Retinal pigment epithelial cell (primary cell): ENCODE measurements around the gene GCLM.
"Not testable (repeated sequence)": the region's sequence is repeated elsewhere in the genome, so short reads cannot be mapped to it uniquely, and the experiment has no call there.

Experiments used
- DNase-seq: peaks from one replicate; pipeline ENCODE4 v3.0.0-alpha.2; 2010; ENCODE audit warnings: low read depth
- H3K4me3 ChIP-seq: 2 replicates; pipeline ENCODE4 v1.5.1; 2011; ENCODE audit warnings: mild to moderate bottlenecking, low read length, control low read depth, moderate library complexity
- TF ChIP-seq, protein P1 (sequence below): conservative IDR thresholded peaks from 2 replicates; pipeline ENCODE4 v1.5.1; 2011; ENCODE audit warnings: low read depth, low read length, control low read depth, inconsistent platforms

GCLM gene, protein sequence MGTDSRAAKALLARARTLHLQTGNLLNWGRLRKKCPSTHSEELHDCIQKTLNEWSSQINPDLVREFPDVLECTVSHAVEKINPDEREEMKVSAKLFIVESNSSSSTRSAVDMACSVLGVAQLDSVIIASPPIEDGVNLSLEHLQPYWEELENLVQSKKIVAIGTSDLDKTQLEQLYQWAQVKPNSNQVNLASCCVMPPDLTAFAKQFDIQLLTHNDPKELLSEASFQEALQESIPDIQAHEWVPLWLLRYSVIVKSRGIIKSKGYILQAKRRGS

DNA sequence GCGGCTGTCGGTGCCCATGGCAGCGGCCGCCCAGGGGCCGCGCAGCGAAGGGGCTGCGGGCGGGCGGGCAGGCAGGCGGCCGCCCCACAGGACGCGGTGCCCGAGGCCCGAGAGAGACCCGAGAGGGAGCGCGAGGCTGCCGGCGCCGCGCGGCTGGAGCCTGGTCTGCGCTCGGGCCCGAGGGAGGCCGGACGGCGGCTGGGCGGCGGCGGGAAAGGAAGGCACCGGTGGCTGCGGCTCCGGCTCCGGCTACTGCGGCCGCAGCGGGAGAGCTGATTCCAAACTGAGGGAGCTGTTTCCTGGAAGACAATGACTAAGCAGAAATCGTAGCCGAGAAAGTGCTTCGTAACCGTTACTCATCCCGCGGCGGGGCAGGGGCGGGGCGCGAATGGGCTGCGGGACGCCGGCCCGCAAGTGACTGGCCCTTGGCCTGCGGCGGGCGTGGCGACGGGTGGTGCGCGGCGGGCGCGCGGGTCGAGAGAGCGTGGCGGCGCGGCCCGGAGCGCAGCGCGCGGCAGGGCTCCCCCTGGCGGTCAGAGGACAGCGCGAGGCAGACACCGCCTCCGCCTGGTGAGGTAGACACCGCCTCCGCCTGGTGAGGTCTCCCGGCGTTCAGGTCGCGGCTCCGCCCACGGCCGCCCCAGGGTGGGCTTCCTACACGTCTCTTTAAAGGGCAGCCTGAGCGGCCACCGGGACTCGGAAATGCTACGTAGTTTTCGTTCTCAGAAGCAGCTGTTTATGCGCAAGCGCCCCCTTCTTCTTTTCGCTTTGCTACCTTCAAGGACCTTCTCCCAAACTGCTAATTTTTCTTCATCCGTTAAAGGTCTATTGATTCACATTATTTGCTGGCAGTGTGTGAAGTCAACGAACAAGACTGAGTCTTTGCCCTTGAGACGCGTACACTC, at the start of gene GCLM:
Gene GCLM, minus strand, starts transcription at position 285 of the 905 bp plus-strand sequence. Its CDS starts 267 bp downstream, at position 18.
- TF ChIP-seq, protein P1, sequence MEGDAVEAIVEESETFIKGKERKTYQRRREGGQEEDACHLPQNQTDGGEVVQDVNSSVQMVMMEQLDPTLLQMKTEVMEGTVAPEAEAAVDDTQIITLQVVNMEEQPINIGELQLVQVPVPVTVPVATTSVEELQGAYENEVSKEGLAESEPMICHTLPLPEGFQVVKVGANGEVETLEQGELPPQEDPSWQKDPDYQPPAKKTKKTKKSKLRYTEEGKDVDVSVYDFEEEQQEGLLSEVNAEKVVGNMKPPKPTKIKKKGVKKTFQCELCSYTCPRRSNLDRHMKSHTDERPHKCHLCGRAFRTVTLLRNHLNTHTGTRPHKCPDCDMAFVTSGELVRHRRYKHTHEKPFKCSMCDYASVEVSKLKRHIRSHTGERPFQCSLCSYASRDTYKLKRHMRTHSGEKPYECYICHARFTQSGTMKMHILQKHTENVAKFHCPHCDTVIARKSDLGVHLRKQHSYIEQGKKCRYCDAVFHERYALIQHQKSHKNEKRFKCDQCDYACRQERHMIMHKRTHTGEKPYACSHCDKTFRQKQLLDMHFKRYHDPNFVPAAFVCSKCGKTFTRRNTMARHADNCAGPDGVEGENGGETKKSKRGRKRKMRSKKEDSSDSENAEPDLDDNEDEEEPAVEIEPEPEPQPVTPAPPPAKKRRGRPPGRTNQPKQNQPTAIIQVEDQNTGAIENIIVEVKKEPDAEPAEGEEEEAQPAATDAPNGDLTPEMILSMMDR: peak; percentile 72
- H3K4me3 ChIP-seq: peak within 1 kb of the TSS; percentile 79
- peak; percentile 66 for DNase-seq

DNA sequence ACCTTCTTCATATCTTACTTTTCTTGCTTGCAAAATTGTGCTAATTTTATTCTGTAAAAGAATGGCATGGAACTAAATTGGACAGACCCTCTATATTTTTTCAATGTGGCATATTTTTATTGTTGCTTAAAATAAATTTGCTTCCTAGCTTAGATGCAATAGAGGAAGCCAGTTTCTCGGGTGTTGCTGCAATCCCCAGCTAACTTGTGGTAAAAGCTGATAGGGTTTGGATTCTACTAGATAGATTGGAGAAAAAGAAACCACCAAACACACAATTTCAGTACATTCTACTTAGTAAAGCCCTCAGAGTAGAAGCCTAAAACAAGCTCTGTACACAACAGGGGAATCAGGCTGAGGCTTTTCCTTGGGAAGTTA, 49.5 kb upstream of the GCLM start:
- TF ChIP-seq, protein P1: no peak
- no peak for DNase-seq
- H3K4me3 ChIP-seq: no peak overlapping the region

DNA sequence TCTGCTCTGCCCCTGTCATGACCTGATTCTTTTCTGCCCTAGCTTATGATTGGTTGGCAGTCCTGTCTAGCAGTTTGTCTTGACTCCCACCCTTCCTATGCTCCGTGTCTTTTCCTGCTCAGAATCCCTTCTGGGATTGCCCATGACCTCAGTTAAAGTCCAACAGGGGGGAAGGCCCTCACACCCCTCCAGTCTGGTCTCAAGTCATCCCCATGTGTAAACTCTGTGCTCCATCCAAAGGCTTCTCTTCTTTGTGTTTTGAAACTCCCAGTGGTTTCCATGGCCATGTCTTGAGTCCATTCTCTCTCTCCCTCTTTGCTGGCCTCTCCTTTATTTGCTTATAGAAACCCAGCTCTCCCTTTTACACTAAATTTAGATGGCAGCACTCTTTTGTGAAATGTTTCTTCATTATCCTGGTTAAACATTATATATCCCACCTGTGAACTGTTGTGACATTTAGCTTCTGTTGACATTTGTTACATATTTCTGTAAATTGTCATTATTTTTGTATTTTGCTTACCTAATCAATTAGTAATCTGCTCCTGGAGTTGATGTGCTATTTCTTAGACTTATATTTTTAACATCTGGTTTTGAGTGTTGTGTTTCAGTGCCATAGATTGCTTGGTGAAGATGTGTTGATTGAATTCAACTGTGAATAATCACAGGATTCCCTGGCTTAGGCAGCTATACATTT, 48.9 kb upstream of the GCLM start:
- TF ChIP-seq, protein P1: no peak
- DNase-seq: no peak
- H3K4me3 ChIP-seq: no peak overlapping the region

DNA sequence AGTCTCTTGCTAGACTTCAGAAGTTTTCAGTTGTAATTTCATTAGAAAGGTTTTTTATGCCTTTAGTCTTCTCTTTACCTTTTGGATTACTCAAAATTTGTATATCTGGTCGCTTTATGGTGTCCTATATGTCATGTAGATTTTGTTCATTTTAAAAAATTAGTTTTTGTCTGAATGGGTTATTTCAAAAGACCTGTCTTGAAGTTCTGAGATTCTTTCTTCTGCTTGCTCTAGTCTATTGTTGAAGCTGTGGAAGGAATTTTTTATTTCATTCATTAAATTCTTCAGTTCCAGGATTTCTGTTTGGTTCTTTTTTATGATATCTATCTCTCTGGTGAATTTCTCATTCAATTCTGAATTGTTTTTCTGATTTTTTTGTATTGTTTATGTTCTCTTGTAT, 46.5 kb upstream of the GCLM start:
- H3K4me3 ChIP-seq: no peak overlapping the region
- no peak for DNase-seq
- TF ChIP-seq, protein P1: no peak

DNA sequence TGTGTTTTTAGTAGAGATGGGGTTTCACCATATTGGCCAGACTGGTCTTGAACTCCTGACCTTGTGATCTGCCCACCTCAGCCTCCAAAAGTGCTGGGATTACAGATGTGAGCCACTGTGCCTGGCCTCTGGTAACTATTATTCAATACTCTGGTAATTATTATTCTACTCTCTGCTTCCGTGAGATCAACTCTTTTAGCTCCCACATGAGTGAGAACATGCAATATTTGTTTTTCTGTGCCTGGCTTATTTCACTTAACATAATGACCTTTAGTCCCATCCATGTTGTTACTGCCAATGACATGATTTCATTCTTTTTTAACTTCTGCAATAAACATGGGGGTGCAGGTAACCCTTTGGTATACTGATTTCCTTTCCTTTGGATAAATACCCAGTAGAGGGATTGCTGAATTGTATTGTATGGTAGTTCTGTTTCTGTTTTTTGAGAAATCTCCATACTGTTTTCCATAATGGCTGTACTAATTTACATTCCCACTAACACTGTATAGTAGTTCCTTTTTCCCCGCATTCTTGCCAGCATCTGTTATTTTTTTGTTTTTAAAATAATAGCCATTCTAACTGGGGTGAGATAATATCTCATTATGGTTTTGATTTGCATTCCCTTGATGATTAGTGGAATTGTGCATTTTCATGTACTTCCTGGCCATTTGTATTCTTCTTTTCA, 37.9 kb upstream of the GCLM start:
- H3K4me3 ChIP-seq, DNase-seq: not testable (repeated sequence)

DNA sequence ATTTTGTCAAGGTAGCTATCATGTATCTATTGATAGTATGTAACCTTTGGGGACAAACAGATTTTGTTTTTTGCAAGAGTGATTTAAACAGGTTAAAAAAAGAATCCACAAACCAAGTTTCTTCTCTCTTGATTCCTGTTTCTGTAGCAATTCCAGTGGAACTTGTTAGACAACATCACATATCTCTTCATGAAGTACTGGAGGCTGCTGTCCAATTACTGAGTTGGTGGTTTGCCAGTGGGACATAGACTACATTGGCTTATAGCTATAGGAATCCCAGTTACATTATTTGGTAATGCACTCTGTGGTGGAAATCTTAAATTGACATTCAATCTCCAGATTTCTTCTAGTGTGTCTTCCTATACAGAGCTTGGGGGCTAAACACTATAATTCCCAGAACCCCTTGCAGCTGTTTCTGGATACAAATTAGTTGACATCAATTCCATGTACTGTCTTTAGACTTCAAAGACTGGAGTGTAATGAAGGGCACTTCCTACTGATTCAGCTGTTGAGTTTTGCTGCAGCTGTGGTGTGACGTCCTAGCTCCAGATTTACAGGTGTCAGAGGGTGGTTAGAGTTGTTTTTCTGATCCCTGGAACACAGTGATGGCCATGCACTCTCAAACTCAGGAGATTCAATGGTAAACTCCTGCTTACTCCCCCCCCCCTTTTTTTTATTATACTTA, 29.4 kb upstream of the GCLM start:
- TF ChIP-seq, protein P1: no peak
- no peak for DNase-seq

More for the DNA sequence above, 29.4 kb upstream of the GCLM start:
- H3K4me3 ChIP-seq: no peak overlapping the region
